HG02981 (cell line): ENCODE results near the gene TOPORS.
"Not testable (repeated sequence)": the region's sequence is repeated elsewhere in the genome, so short reads cannot be mapped to it uniquely, and the experiment has no call there.

ENCODE experiments used
- ATAC-seq: cut with Tn5 transposase; IDR thresholded peaks from one replicate; pipeline ENCODE4 v1.9.1; 2021; ENCODE audit warnings: mild to moderate bottlenecking, moderate library complexity; ENCODE audit not compliant: unreplicated experiment

Gene TOPORS

GRCh38 chr9:32552172-32552872 is at the start of gene TOPORS, which contains the start of gene SMIM27:
Gene TOPORS, minus strand, starts transcription at chr9:32552586. Its CDS starts 150 bp downstream, at chr9:32552436.
Gene SMIM27, plus strand, starts transcription at chr9:32552327. Its CDS starts 108 bp downstream, at chr9:32552435.
- peak; percentile 73 for ATAC-seq

GRCh38 chr9:32599021-32599420 is 46.6 kb upstream of the TOPORS start:
- not testable (repeated sequence) for ATAC-seq

DNA sequence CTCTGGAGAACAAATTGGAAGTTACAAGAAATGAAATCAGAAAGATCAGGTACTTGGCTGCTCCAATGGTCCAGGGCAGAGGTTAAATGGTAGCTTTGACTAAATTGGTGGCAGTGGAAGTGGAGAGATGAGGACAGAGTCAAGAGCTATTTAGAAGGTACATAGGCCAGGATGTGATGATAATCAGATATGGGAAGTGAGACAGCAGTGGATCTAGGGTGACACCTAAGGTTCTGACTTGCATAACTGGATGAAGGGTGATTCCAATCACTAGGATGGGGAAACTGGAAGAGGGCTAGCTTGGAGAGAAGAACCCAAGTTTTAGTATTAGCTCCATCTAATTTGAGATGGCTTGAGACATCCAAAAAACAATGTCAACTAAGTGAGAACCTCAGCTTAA is 44.5 kb upstream of the TOPORS start:
- no peak for ATAC-seq

DNA sequence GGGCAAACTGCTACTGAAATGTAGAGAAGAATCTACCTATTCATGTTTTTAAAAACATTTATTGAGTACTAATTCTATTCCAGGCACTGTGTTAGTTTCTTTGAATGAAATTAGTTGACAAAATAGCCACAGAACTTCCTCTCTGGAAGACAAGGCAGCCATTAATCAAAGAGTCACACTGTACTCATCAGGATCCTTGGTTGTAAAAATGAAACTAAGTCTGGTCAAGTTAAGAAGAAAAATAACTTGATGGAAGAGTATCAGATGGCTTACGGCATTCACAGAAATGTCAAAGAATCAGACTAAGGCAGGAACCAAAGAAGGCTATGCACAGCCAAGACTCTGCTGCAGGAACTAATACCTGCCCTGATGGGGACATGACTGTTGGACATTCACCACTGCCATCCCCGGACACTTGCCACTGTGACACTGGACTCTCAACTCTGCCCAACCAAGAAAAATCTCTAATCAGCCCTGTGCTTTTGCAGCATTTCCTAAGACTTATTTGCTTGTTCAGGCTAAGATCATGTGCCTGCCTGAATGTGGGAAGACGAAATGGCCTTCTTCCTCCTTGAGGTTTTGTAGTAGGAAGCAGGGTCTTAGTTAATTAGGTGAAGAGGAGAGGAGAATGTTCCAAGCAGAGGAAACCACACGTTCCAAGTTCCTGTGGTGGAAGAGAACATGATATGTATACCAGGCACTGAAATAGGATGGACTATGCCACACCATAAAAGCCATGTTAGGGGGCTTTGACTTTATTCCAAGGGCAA is 43.9 kb upstream of the TOPORS start:
- ATAC-seq: no peak

GRCh38 chr9:32590898-32591297 is 38.5 kb upstream of the TOPORS start:
- no peak for ATAC-seq

- no peak for ATAC-seq
Observed at GRCh38 chr9:32590476-32590875, 38.1 kb upstream of the TOPORS start.

GRCh38 chr9:32589083-32589723 is 36.8 kb upstream of the TOPORS start:
- ATAC-seq: peak; percentile 63

- no peak for ATAC-seq
Observed at GRCh38 chr9:32587901-32588300, 35.5 kb upstream of the TOPORS start.

DNA sequence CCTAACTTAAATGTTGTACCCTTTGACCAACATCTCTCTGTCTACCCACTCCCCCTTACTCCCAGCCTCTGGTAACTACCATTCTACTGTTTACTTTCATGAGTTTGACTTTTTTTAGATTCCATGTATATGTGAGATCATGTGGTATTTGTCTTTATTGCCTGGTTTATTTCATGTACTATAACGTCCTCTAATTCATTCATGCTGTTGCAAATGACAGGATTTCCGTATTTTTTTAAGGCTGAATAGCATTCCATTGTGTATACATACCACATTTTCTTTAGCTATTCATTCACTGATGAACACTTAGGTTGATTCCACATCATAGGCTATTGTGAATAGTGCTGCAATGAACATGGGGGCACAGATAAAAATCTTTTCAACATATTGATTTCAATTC is 32.4 kb upstream of the TOPORS start:
- no peak for ATAC-seq

GRCh38 chr9:32581512-32582143 is 29.2 kb upstream of the TOPORS start:
- ATAC-seq: no peak

DNA sequence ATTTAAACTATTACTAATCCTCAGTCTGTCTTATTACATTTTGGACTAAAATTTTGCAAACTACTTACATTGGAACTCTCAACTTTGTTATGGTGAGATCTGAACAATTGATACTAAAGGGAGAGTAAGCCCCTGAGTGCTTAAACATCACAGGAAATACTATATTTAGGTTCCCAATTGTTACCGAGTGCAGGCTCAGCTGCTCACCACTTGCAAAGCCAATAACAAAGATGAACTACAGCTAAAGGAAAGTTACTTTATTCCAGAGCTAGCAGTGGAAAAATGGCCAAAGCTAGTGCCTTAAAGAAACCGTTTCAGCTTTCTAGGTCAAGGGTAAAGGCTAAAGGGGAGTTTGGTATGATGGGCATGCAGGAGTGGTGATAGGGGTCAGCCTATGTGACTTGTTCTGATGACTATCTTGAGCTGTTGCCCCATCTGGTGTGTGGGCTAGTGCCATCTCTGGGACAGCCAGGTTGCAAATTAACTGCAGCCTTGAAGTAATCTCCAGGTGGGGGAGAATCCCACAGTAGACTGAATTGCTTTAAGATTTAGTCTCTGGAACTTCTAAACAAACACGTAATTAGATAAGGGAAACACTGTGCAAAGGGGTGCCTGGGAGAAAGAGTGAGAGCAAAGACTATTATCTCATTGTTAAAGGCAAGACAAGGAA is 28.4 kb upstream of the TOPORS start:
- no peak for ATAC-seq

GRCh38 chr9:32579706-32580331 is 27.4 kb upstream of the TOPORS start:
- ATAC-seq: no peak

DNA sequence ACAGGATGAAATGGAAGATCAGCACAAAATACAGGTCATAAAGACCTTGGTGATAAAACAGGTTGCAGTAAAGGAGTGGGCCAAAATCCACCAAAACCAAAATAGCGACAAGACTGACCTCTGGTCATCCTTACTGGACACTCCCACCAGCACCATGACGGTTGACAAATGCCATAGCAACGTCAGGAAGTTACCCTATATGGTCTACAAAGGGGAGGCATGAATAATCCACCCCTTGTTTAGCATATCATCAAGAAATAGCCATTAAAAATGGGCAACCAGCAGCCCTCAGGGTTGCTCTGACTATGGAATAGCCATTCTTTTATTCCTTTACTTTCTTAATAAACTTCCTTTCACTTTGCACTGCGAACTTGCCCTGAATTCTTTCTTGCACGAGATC is 26.6 kb upstream of the TOPORS start:
- ATAC-seq: no peak

GRCh38 chr9:32577316-32577715 is 24.9 kb upstream of the TOPORS start:
- ATAC-seq: no peak

DNA sequence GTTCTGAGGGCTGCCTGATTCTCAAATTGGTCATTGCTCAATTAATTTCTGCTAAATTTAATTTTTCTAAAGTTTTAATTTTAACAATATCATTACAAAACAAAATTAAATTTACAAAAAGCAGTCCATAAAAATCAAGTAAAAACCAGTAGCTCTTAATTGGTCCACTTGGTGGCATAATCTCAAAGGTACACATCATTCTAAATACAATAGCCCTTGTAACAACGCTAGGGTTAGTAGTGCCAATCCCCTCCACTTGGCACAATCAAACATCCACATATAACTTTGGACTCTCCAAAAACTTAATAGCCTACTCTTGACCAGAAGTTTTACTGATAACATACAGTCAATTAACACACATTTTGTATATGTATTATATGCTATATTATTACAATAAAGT is 22.5 kb upstream of the TOPORS start:
- ATAC-seq: no peak

DNA sequence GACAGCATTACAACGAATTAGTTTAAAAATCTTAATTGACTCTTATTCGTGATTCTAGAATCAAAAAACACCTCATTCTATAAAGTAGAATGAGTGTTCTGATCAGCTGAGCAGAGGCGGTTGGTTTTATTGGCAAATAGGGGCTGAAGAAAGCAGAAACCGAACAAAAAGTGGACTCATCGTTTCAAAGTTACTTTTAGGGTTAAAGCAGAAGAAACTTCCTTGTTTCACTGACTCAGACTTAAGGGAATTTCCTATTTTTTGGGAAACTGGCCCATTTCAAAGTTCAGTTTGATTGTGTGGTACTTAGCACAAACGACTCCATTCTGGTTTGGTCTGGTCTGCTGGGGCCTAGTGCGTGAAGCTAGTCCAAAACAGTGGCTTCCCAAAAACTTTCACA is 21.4 kb upstream of the TOPORS start:
- ATAC-seq: no peak

DNA sequence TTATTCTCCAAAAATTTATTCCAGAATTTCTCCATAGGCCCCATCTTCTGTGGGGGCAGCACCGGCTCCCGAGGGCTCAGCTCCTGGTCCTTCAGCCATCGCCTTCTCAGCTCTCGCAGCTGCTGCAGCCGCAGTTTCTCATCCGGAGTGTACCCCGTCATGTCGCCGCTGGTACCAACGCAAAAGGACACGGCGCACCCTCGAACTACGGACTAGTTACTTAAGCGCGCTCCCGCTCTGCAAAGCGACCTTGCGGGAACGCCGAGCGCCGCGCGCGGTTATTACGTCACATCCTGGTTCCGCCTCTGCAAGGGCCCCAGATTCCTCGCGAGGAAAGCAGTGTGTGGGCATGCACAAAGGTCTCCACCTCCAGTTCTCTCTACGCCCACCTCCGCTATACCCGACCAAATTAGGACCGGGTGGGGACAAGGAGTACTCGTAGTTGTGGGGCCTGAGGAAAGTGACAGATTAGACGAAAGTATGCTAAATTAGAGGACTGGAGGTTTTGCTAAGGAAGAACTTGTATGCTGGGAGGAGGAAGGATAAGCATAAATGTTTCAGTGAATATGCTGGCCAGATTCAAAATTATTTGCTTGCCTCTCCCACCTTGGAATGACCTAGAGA is 20.6 kb upstream of the TOPORS start, which contains the start of gene NDUFB6:
TSS of gene NDUFB6 (minus strand) at position 260 of the 624 bp plus-strand sequence. CDS start at position 161, 99 bp downstream.
- ATAC-seq: peak; percentile 84

DNA sequence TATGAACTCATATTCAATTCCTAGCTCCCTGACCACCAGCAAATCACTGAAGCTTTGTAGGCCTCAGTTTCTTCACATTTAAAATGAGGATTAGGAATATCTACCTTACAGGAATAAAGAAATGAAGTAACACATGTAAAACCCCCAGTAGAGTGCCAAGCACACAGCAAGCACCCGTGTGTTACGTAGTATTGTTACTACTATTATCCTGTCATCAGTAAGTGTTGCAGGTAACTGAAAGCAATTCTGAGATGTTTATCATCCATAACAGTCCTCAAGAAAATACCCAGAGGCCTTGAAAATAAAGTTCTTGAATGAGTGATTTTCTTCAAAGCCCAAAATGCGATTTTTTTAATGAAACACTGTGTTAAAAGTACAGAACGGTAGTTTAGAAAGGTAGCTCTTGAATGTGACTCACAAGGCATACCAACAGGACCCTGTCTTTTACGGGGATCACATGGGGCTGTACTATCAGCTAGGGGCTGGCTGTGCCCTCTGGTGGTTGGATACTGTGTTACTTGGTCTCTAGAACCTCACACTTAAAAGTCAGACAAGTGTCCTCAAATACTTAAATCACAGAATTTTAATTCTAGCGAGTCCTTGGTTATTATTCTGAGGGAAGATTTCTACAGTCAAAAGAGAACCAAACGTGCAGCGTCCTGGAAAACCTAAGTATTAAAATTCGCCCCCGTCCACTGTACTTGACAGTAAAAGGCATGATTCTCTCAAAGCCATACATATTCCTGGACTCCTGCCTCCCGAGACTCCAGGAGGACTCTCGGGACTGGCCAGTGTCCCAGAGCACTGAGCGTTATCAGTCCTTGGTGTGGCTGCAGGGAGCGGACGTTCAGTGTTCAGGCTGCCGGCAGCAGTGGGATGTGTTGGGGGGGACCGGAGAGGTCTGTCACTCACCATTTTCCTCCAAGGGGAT is 19.8 kb upstream of the TOPORS start:
- ATAC-seq: peak; percentile 92

DNA sequence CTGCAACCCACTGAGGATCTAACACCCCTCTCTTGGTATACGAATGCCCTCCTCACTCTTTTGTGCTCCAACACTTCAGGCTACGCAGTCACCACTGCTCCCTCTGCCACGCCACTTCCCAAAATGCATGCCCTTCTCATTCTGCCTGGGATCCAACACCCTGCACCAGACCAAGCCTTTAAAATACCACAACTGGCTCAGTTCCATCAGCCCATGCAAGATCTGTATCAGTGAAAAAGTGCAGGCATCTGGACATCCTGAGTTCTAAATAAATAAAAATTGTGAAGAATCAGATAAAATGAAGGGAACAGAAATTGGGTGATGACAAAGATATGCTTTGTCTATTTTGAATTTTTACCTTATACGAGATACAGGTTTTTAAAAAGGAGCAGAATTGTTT is 17.9 kb upstream of the TOPORS start:
- ATAC-seq: no peak
